Measurements from ENCODE around the gene NGEF. TPM values are rescaled to one million over a fixed set of nuclear protein-coding genes. Genes with fewer than 3 reads are reported as not detected.

Gene NGEF
- total RNA-seq, 2 experiments from 2014 or later: not detected

DNA sequence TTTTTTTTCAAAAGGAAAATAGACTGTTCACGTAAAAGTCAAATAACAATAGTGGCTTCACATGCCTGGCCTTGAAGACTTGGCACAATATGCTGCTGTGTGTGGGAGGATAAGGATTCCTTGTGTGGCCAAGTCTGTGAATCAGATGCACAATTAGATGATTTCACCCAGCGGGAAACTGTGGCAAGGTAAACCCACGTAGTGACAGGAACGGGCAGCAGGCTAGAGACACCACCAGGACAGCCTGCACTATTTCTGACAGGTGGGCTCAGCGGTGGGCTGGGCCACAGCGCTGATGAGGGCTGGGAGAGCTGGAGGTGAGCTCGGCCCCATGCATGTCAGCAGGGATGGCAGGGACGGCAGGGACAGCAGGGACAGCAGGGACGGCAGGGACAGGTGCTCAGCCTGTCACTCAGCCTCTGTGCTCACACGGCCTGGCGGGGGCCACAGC, 121.4 kb downstream of the NGEF start:
- CTCF ChIA-PET: no interaction called here
- no peak overlapping the region for H3K27ac ChIP-seq (ENCODE audit: low read depth in 1 of 2, low read length in 2 of 2)
- no peaks in the 10 kb centered on the region for H3K4me1 ChIP-seq (ENCODE audit: insufficient read depth, low read length)
- ATAC-seq (ENCODE audit: poor library complexity) (no peak), DNase-seq (peak in 1 of 14 experiments; percentile 1)
- H3K36me3 ChIP-seq (ENCODE audit: insufficient read depth, low read length): no peaks in the 10 kb centered on the region
- TF ChIP-seq, protein P1, sequence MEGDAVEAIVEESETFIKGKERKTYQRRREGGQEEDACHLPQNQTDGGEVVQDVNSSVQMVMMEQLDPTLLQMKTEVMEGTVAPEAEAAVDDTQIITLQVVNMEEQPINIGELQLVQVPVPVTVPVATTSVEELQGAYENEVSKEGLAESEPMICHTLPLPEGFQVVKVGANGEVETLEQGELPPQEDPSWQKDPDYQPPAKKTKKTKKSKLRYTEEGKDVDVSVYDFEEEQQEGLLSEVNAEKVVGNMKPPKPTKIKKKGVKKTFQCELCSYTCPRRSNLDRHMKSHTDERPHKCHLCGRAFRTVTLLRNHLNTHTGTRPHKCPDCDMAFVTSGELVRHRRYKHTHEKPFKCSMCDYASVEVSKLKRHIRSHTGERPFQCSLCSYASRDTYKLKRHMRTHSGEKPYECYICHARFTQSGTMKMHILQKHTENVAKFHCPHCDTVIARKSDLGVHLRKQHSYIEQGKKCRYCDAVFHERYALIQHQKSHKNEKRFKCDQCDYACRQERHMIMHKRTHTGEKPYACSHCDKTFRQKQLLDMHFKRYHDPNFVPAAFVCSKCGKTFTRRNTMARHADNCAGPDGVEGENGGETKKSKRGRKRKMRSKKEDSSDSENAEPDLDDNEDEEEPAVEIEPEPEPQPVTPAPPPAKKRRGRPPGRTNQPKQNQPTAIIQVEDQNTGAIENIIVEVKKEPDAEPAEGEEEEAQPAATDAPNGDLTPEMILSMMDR (IDR thresholded peaks at IDR 0.05): no peak
- no peaks in the 10 kb centered on the region for H3K9me3 Mint-ChIP-seq
- H3K4me1 Mint-ChIP-seq (ENCODE audit: low read depth): no peaks in the 10 kb centered on the region
- H3K4me3 Mint-ChIP-seq: no peak overlapping the region
- H3K36me3 Mint-ChIP-seq (ENCODE audit: low read depth): no peaks in the 10 kb centered on the region
- no peak overlapping the region for H3K4me3 ChIP-seq (ENCODE audit: low read length)
- no peaks in the 10 kb centered on the region for H3K9me3 ChIP-seq (ENCODE audit: control insufficient read depth in 1 of 2, insufficient read depth in 1 of 2, low read length in 2 of 2)
- H3K27ac Mint-ChIP-seq: no peak overlapping the region
- intact Hi-C loops (cut with DNase I, micrococcal nuclease): no loop called here
- H3K27me3 Mint-ChIP-seq: peaks cover 29% of the 10 kb centered on the region
- POLR2A ChIA-PET: no interaction called here
- peaks cover 3 to 13% of the 10 kb centered on the region in 2 experiments for H3K27me3 ChIP-seq (ENCODE audit: control insufficient read depth in 1 of 2, insufficient read depth in 2 of 2, low read length in 2 of 2)

DNA sequence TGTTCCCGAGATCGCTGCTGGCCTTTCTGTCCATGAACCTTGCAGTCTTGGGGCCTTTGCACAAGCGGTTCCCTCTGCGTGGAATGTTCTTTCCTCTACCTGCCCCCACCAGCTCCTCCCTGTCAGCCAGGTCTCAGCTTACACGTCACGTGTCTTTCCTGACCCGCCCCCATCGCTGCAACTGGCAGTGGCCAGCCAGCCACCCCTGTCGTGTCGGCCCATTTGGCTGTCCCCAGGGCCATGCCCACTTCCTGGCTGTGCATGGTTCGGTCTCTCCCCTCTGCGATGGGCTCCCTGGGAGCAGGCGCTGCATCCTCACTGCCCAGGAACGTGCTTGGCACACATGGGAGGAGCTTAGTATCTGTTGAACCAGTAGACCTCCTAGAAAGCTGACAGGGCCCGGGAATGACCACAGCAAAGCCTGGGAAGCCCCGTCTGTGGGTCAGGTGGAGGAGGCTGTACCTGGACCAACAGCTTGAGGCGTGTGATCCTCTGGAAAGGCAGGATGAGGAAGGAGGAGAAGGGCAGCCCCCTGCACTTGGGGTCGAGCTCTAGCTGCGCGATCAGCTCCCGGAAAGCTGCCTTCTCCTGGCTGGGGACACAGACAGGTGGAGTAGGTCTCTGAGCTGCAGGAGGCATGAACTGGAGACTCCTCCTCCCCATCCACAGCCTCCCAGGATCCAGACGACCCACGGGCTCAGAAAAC, 122.0 kb downstream of the NGEF start:
- Mint-ChIP-seq H3K9me3 (no peaks in the 10 kb centered on the region), H3K36me3 (ENCODE audit: low read depth) (no peaks in the 10 kb centered on the region), H3K27ac (no peak overlapping the region), H3K27me3 (peaks cover 27% of the 10 kb centered on the region), H3K4me3 (no peak overlapping the region), H3K4me1 (ENCODE audit: low read depth) (no peaks in the 10 kb centered on the region)
- no peaks in the 10 kb centered on the region for H3K36me3 ChIP-seq (ENCODE audit: insufficient read depth, low read length)
- POLR2A ChIA-PET: no interaction called here
- no peak overlapping the region for H3K27ac ChIP-seq (ENCODE audit: low read depth in 1 of 2, low read length in 2 of 2)
- TF ChIP-seq, protein P1 (IDR thresholded peaks at IDR 0.05): no peak
- H3K4me3 ChIP-seq (ENCODE audit: low read length): no peak overlapping the region
- CTCF ChIA-PET: no interaction called here
- intact Hi-C loops (cut with DNase I, micrococcal nuclease): no loop called here
- ATAC-seq (ENCODE audit: poor library complexity): no peak
- H3K27me3 ChIP-seq (ENCODE audit: control insufficient read depth in 1 of 2, insufficient read depth in 2 of 2, low read length in 2 of 2): peaks cover 3 to 13% of the 10 kb centered on the region in 2 experiments
- H3K4me1 ChIP-seq (ENCODE audit: insufficient read depth, low read length): no peaks in the 10 kb centered on the region
- DNase-seq: peak in 1 of 14 experiments; percentile 5
- no peaks in the 10 kb centered on the region for H3K9me3 ChIP-seq (ENCODE audit: control insufficient read depth in 1 of 2, insufficient read depth in 1 of 2, low read length in 2 of 2)

- no peaks in the 10 kb centered on the region for H3K36me3 Mint-ChIP-seq (ENCODE audit: low read depth)
- H3K4me3 Mint-ChIP-seq: no peak overlapping the region
- CTCF ChIA-PET: no interaction called here
- DNase-seq: peak in 1 of 14 experiments; percentile 4
- H3K27me3 ChIP-seq (ENCODE audit: control insufficient read depth in 1 of 2, insufficient read depth in 2 of 2, low read length in 2 of 2): peaks cover 3 to 13% of the 10 kb centered on the region in 2 experiments
- no peak for ATAC-seq (ENCODE audit: poor library complexity)
- H3K27me3 Mint-ChIP-seq: peaks cover 25% of the 10 kb centered on the region
- H3K4me1 ChIP-seq (ENCODE audit: insufficient read depth, low read length): no peaks in the 10 kb centered on the region
- intact Hi-C loops (cut with DNase I, micrococcal nuclease): no loop called here
- H3K27ac ChIP-seq (ENCODE audit: low read depth in 1 of 2, low read length in 2 of 2): no peak overlapping the region
- no peaks in the 10 kb centered on the region for H3K9me3 ChIP-seq (ENCODE audit: control insufficient read depth in 1 of 2, insufficient read depth in 1 of 2, low read length in 2 of 2)
- no peak overlapping the region for H3K4me3 ChIP-seq (ENCODE audit: low read length)
- H3K36me3 ChIP-seq (ENCODE audit: insufficient read depth, low read length): no peaks in the 10 kb centered on the region
- H3K27ac Mint-ChIP-seq: no peak overlapping the region
- POLR2A ChIA-PET: no interaction called here
- TF ChIP-seq, protein P1 (IDR thresholded peaks at IDR 0.05): no peak
- no peaks in the 10 kb centered on the region for H3K4me1 Mint-ChIP-seq (ENCODE audit: low read depth)
- no peaks in the 10 kb centered on the region for H3K9me3 Mint-ChIP-seq
Measured at GRCh38 chr2:232890536-232890895, 122.5 kb downstream of the NGEF start.

Measured in CD4-positive, alpha-beta T cell (primary cell).